ENCODE data around the gene FKBP7. TPM values are rescaled to one million over a fixed set of nuclear protein-coding genes. Genes with fewer than 3 reads are reported as not detected.

The FKBP7 gene
- total RNA-seq, 1 donor from 2014 or later = 47.0 TPM

GRCh38 chr2:178428396-178428806 lies 50.0 kb downstream of the FKBP7 start:
- Histone ChIP-seq H3K4me2 (no peak overlapping the region), H3K36me3 (peaks cover 14% of the 10 kb centered on the region), H3K9ac (no peak overlapping the region), H3K4me1 (no peaks in the 10 kb centered on the region), H3K79me2 (ENCODE audit: low read depth) (peaks cover 20% of the 10 kb centered on the region), H2AFZ (replicated peaks) (no peak overlapping the region), H3K27me3 (no peaks in the 10 kb centered on the region), H3F3A (ENCODE audit: low read depth) (peaks cover 13% of the 10 kb centered on the region), H4K20me1 (ENCODE audit: low read depth) (no peaks in the 10 kb centered on the region), H3K9me3 (ENCODE audit: low read depth) (peaks cover 9% of the 10 kb centered on the region), H3K4me3 (no peak overlapping the region), H3K27ac (no peak overlapping the region)
- Mint-ChIP-seq H3K9me3 (peaks cover 6% of the 10 kb centered on the region), H3K36me3 (peaks cover 31% of the 10 kb centered on the region), H3K4me1 (no peaks in the 10 kb centered on the region), H3K4me3 (no peak overlapping the region), H3K27ac (peak overlapping the region; percentile 52), H3K27me3 (ENCODE audit: insufficient read depth, low read depth) (no peaks in the 10 kb centered on the region)
- DNase-seq (ENCODE audit: low spot score) = no peak
- no peak for TF ChIP-seq EZH2 (IDR thresholded peaks at IDR 0.05)
- TF ChIP-seq EZH2phosphoT487 (IDR thresholded peaks at IDR 0.05) = no peak
- TF ChIP-seq, protein P1, sequence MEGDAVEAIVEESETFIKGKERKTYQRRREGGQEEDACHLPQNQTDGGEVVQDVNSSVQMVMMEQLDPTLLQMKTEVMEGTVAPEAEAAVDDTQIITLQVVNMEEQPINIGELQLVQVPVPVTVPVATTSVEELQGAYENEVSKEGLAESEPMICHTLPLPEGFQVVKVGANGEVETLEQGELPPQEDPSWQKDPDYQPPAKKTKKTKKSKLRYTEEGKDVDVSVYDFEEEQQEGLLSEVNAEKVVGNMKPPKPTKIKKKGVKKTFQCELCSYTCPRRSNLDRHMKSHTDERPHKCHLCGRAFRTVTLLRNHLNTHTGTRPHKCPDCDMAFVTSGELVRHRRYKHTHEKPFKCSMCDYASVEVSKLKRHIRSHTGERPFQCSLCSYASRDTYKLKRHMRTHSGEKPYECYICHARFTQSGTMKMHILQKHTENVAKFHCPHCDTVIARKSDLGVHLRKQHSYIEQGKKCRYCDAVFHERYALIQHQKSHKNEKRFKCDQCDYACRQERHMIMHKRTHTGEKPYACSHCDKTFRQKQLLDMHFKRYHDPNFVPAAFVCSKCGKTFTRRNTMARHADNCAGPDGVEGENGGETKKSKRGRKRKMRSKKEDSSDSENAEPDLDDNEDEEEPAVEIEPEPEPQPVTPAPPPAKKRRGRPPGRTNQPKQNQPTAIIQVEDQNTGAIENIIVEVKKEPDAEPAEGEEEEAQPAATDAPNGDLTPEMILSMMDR (IDR thresholded peaks at IDR 0.05) = no peak

- Mint-ChIP-seq H3K27me3 (ENCODE audit: insufficient read depth, low read depth) (no peaks in the 10 kb centered on the region), H3K9me3 (peaks cover 6% of the 10 kb centered on the region), H3K27ac (no peak overlapping the region), H3K4me1 (no peaks in the 10 kb centered on the region), H3K4me3 (no peak overlapping the region), H3K36me3 (peaks cover 32% of the 10 kb centered on the region)
- Histone ChIP-seq H3K9me3 (ENCODE audit: low read depth) (peaks cover 9% of the 10 kb centered on the region), H3K27ac (no peak overlapping the region), H3K4me3 (no peak overlapping the region), H3K4me2 (no peak overlapping the region), H3K4me1 (no peaks in the 10 kb centered on the region), H3K9ac (no peak overlapping the region), H3F3A (ENCODE audit: low read depth) (peaks cover 6% of the 10 kb centered on the region), H3K36me3 (peaks cover 6% of the 10 kb centered on the region), H2AFZ (replicated peaks) (no peak overlapping the region), H4K20me1 (ENCODE audit: low read depth) (no peaks in the 10 kb centered on the region), H3K79me2 (ENCODE audit: low read depth) (peaks cover 20% of the 10 kb centered on the region), H3K27me3 (no peaks in the 10 kb centered on the region)
- DNase-seq (ENCODE audit: low spot score) = no peak
- TF ChIP-seq EZH2phosphoT487 (IDR thresholded peaks at IDR 0.05) (no peak), EZH2 (IDR thresholded peaks at IDR 0.05) (no peak)
- TF ChIP-seq, protein P1 (IDR thresholded peaks at IDR 0.05) = no peak
These were observed 50.9 kb downstream of the FKBP7 start for GRCh38 chr2:178427458-178427857.

DNA sequence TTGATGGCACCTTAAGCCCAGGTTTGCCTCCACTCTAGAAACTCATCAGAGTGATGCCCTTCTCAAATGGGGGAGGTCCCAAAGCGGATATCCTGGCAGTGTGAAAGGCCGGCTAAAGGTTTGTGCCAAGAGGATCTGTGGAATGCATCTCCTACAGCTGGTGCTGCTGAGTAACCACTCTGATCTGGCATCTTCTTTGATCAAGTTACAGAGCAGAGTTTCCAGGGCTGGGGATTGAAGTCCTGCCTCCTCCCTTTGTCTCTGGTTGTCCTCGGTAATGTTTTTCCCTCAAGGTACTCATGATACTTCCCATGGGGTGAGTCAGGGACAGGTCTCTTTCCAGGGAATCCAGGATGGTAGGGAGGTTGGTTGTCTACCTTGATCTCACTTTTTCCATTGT lies 52.0 kb downstream of the FKBP7 start:
- H3K36me3 Mint-ChIP-seq = peaks cover 34% of the 10 kb centered on the region
- peaks cover 6% of the 10 kb centered on the region for H3K9me3 Mint-ChIP-seq
- H2AFZ ChIP-seq (replicated peaks) = no peak overlapping the region
- TF ChIP-seq, protein P1 (IDR thresholded peaks at IDR 0.05) = no peak
- TF ChIP-seq EZH2phosphoT487 (IDR thresholded peaks at IDR 0.05) (no peak), EZH2 (IDR thresholded peaks at IDR 0.05) (no peak)
- no peak overlapping the region for H3K27ac ChIP-seq
- H3K4me3 Mint-ChIP-seq = no peak overlapping the region
- no peak overlapping the region for H3K4me2 ChIP-seq
- no peaks in the 10 kb centered on the region for H3K27me3 Mint-ChIP-seq (ENCODE audit: insufficient read depth, low read depth)
- H3K4me1 ChIP-seq = no peaks in the 10 kb centered on the region
- H3K9me3 ChIP-seq (ENCODE audit: low read depth) = peaks cover 9% of the 10 kb centered on the region
- peaks cover 20% of the 10 kb centered on the region for H3K79me2 ChIP-seq (ENCODE audit: low read depth)
- no peak overlapping the region for H3K4me3 ChIP-seq
- H3K27ac Mint-ChIP-seq = no peak overlapping the region
- DNase-seq (ENCODE audit: low spot score) = no peak
- H3K36me3 ChIP-seq = peaks cover 6% of the 10 kb centered on the region
- no peaks in the 10 kb centered on the region for H4K20me1 ChIP-seq (ENCODE audit: low read depth)
- no peak overlapping the region for H3K9ac ChIP-seq
- H3K27me3 ChIP-seq = no peaks in the 10 kb centered on the region
- H3F3A ChIP-seq (ENCODE audit: low read depth) = peaks cover 6% of the 10 kb centered on the region
- no peaks in the 10 kb centered on the region for H3K4me1 Mint-ChIP-seq

Data from neural progenitor cell (in vitro differentiated cells).